Keratinocyte (primary cell): ENCODE measurements around the gene LOXHD1.

Experiments used
- EZH2 ChIP-seq: IDR thresholded peaks from one replicate; pipeline ENCODE4 v1.6.1; 2012; ENCODE audit warnings: inconsistent platforms, mild to moderate bottlenecking, low read length, moderate library complexity
- TF ChIP-seq, protein P1 (sequence below), 3 experiments: IDR thresholded peaks in 1 of 3; conservative IDR thresholded peaks in 1 of 3; optimal IDR thresholded peaks in 1 of 3; 2 replicates in 2 of 3; 3 replicates in 1 of 3; pipeline versions ENCODE3 to v1.5.1; 2011; ENCODE audit warnings: low read length in 3 of 3, mild to moderate bottlenecking in 3 of 3, moderate library complexity in 2 of 3, control low read depth in 1 of 3, inconsistent platforms in 1 of 3; ENCODE audit not compliant: insufficient read depth in 2 of 3; ENCODE audit errors: extremely low read depth in 1 of 3

DNA sequence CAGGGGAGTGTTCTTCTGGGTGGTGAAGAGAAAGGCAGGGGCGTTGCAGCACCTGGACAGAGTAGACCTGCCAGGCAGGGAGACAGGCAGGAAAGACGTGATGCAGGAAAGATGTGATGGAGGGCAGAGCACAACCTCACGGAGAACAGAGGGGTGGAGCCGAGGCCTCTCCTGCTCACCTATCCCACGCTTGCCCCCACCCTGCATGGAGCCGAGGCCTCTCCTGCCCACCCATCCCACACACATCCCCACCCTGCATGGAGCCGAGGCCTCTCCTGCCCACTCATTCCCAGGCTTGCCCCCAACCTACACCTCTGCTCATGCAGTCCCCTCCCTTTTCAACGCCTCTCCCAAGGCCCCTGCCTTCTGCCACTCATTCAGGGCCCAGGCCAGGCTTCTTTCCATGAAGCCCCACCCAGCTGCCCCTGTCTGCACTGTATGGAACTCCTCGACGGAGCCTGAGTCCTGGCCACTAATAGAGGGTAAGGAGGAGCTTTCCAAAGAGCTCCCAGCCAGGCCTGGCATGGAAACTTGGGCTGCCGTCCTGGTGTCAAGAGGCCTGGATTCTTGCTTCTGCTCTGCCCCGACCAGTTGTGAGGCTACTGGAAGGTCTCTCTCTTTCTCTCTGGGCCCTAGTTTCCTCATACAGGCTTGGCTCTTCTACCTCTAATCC is 32.0 kb upstream of the LOXHD1 start:
- no peak for TF ChIP-seq EZH2
- TF ChIP-seq, protein P1, sequence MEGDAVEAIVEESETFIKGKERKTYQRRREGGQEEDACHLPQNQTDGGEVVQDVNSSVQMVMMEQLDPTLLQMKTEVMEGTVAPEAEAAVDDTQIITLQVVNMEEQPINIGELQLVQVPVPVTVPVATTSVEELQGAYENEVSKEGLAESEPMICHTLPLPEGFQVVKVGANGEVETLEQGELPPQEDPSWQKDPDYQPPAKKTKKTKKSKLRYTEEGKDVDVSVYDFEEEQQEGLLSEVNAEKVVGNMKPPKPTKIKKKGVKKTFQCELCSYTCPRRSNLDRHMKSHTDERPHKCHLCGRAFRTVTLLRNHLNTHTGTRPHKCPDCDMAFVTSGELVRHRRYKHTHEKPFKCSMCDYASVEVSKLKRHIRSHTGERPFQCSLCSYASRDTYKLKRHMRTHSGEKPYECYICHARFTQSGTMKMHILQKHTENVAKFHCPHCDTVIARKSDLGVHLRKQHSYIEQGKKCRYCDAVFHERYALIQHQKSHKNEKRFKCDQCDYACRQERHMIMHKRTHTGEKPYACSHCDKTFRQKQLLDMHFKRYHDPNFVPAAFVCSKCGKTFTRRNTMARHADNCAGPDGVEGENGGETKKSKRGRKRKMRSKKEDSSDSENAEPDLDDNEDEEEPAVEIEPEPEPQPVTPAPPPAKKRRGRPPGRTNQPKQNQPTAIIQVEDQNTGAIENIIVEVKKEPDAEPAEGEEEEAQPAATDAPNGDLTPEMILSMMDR (optimal IDR thresholded peaks at IDR 0.05 in 1 of 3, IDR thresholded peaks at IDR 0.05 in 1 of 3, conservative IDR thresholded peaks at IDR 0.05 in 1 of 3; ENCODE audit: extremely low read depth in 1 of 3, insufficient read depth in 2 of 3, low read length in 3 of 3), result no peak
